Glutamatergic neuron (in vitro differentiated cells): ENCODE measurements around the gene CDH20. TPM values are rescaled to one million over a fixed set of nuclear protein-coding genes. Genes with fewer than 3 reads are reported as not detected.

ENCODE experiments used
- DNase-seq: peaks from one replicate; pipeline ENCODE4 v3.0.0; 2022
- H3K27ac Mint-ChIP-seq: one replicate; pipeline ENCODE4 v1.8.0; 2020; ENCODE audit warnings: mild to moderate bottlenecking, mixed read lengths, inconsistent platforms; ENCODE audit not compliant: unreplicated experiment
- H3K27me3 Mint-ChIP-seq: one replicate; pipeline ENCODE4 v1.8.0; 2020; ENCODE audit warnings: mild to moderate bottlenecking, moderate library complexity, mixed read lengths, inconsistent platforms; ENCODE audit not compliant: unreplicated experiment
- H3K36me3 Mint-ChIP-seq: one replicate; pipeline ENCODE4 v1.8.0; 2020; ENCODE audit warnings: mild to moderate bottlenecking, mixed read lengths, inconsistent platforms; ENCODE audit not compliant: unreplicated experiment
- H3K4me1 Mint-ChIP-seq: one replicate; pipeline ENCODE4 v1.8.0; 2020; ENCODE audit warnings: mild to moderate bottlenecking, low read depth, mixed read lengths, inconsistent platforms; ENCODE audit not compliant: unreplicated experiment
- H3K4me3 Mint-ChIP-seq: one replicate; pipeline ENCODE4 v1.8.0; 2020; ENCODE audit warnings: mild to moderate bottlenecking, mixed read lengths, inconsistent platforms; ENCODE audit not compliant: unreplicated experiment
- H3K9me3 Mint-ChIP-seq: one replicate; pipeline ENCODE4 v1.8.0; 2020; ENCODE audit warnings: mild to moderate bottlenecking, moderate library complexity, mixed read lengths, inconsistent platforms; ENCODE audit not compliant: unreplicated experiment
- CTCF ChIP-seq: fragments of 200-600 bp; sonication (generic); IDR thresholded peaks from one replicate; pipeline ENCODE4 v1.5.0; 2021; ENCODE audit not compliant: partially characterized antibody, unreplicated experiment
- total RNA-seq: library from RNA; stranded (reverse); fragmentation: NEBNext Ultra II Directional; extraction: Animal tissue kit (Norgen Biotek cat#: 25700); gene quantifications from one replicate; pipeline ENCODE4 v1.2.1, GENCODE V29; 2021; ENCODE audit not compliant: unreplicated experiment

CDH20 gene
- total RNA-seq, 1 donor from 2014 or later = 0.47 TPM

- DNase-seq = no peak
- H3K4me1 Mint-ChIP-seq = no peaks in the 10 kb centered on the region
- no peak for TF ChIP-seq CTCF
- no peak overlapping the region for H3K27ac Mint-ChIP-seq
- peaks cover 1% of the 10 kb centered on the region for H3K27me3 Mint-ChIP-seq
- no peaks in the 10 kb centered on the region for H3K9me3 Mint-ChIP-seq
- no peak overlapping the region for H3K4me3 Mint-ChIP-seq
- no peaks in the 10 kb centered on the region for H3K36me3 Mint-ChIP-seq
Observed at GRCh38 chr18:61413396-61413795, 80.2 kb downstream of the CDH20 start.

- H3K27me3 Mint-ChIP-seq = peaks cover 1% of the 10 kb centered on the region
- no peak overlapping the region for H3K4me3 Mint-ChIP-seq
- TF ChIP-seq CTCF = no peak
- H3K9me3 Mint-ChIP-seq = no peaks in the 10 kb centered on the region
- H3K36me3 Mint-ChIP-seq = no peaks in the 10 kb centered on the region
- no peak for DNase-seq
- no peak overlapping the region for H3K27ac Mint-ChIP-seq
- H3K4me1 Mint-ChIP-seq = no peaks in the 10 kb centered on the region
Observed at GRCh38 chr18:61414086-61414485, 80.9 kb downstream of the CDH20 start.

- H3K4me3 Mint-ChIP-seq = no peak overlapping the region
- H3K4me1 Mint-ChIP-seq = no peaks in the 10 kb centered on the region
Observed at GRCh38 chr18:61419763-61420162, 86.5 kb downstream of the CDH20 start.

GRCh38 chr18:61420218-61420885 is 87.1 kb downstream of the CDH20 start:
- H3K27ac Mint-ChIP-seq = no peak overlapping the region
- TF ChIP-seq CTCF = no peak
- H3K4me3 Mint-ChIP-seq = no peak overlapping the region
- H3K9me3 Mint-ChIP-seq = no peaks in the 10 kb centered on the region
- no peak for DNase-seq
- no peaks in the 10 kb centered on the region for H3K36me3 Mint-ChIP-seq
- peaks cover 1% of the 10 kb centered on the region for H3K27me3 Mint-ChIP-seq
- H3K4me1 Mint-ChIP-seq = no peaks in the 10 kb centered on the region

More at GRCh38 chr18:61419763-61420162, 86.5 kb downstream of the CDH20 start:
- no peak for TF ChIP-seq CTCF
- Mint-ChIP-seq H3K27ac (no peak overlapping the region), H3K36me3 (no peaks in the 10 kb centered on the region), H3K27me3 (peaks cover 1% of the 10 kb centered on the region), H3K9me3 (no peaks in the 10 kb centered on the region)
- no peak for DNase-seq

- no peak for TF ChIP-seq CTCF
- Mint-ChIP-seq H3K36me3 (no peaks in the 10 kb centered on the region), H3K4me1 (no peaks in the 10 kb centered on the region), H3K27me3 (no peaks in the 10 kb centered on the region), H3K27ac (no peak overlapping the region), H3K4me3 (no peak overlapping the region), H3K9me3 (no peaks in the 10 kb centered on the region)
- no peak for DNase-seq
Observed at GRCh38 chr18:61426492-61427053, 93.3 kb downstream of the CDH20 start.
